Superior temporal gyrus (tissue), 1 donor: ENCODE measurements around the gene DUXA.

Source experiments
- DNase-seq: peaks from one replicate; pipeline ENCODE4 v3.0.0-alpha.2; 2016; ENCODE audit errors: extremely low spot score

DUXA gene

GRCh38 chr19:57105976-57106721, 61.1 kb downstream of the DUXA start:
- no peak for DNase-seq
